Loucy (cell line): Measurements from ENCODE around the gene MPL.

Experiments
- CTCF ChIP-seq: fragments of 200-600 bp; sonication (generic); conservative IDR thresholded peaks from 2 replicates; pipeline ENCODE4 v1.5.1; 2014; ENCODE audit warnings: mild to moderate bottlenecking, antibody characterized with exemption, low read length
- EZH2phosphoT487 ChIP-seq: fragments of 200-600 bp; IDR thresholded peaks from 2 replicates; pipeline ENCODE4 v1.6.1; 2018; ENCODE audit warnings: antibody characterized with exemption, mild to moderate bottlenecking, moderate library complexity, borderline replicate concordance

- no peak for TF ChIP-seq CTCF
- no peak for TF ChIP-seq EZH2phosphoT487
Observed at GRCh38 chr1:43349594-43350306, 12.1 kb downstream of the MPL start.
